Endometrial microvascular endothelial cells (primary cell): ENCODE data around the gene MYO5C. TPM values are rescaled to one million over a fixed set of nuclear protein-coding genes. Genes with fewer than 3 reads are reported as not detected.

ENCODE experiments used
- in situ Hi-C: cut with HindIII; loops from 2 replicates; pipeline ENCODE4 v1.10.0; 2017; ENCODE audit warnings: low sequenced_read_pairs, low pct_unique_long_range_greater_than_20kb; ENCODE audit errors: inconsistent ontology term
- total RNA-seq: library from RNA; depleted of rRNA; stranded (reverse); fragments of >200 nt; gene quantifications from one replicate; pipeline ENCODE4 v1.2.3, GENCODE V29; 2015; ENCODE audit errors: inconsistent ontology term

Gene MYO5C
- total RNA-seq, 1 donor from 2014 or later, result 2.7 TPM

GRCh38 chr15:52281085-52282035 lies 14.2 kb downstream of the MYO5C start:
- in situ Hi-C loops, result no loop called here

- in situ Hi-C loops, result no loop called here
These were observed 15.1 kb downstream of the MYO5C start for GRCh38 chr15:52280326-52281084.

GRCh38 chr15:52278636-52279367 lies 16.8 kb downstream of the MYO5C start:
- in situ Hi-C loops, result no loop called here

- in situ Hi-C loops, result no loop called here
These were observed 17.5 kb downstream of the MYO5C start for GRCh38 chr15:52278135-52278534.

- in situ Hi-C loops, result no loop called here
These were observed 18.0 kb downstream of the MYO5C start for GRCh38 chr15:52277575-52277974.

- in situ Hi-C loops, result no loop called here
These were observed 19.3 kb downstream of the MYO5C start for GRCh38 chr15:52276256-52276770.

- in situ Hi-C loops, result loop anchor here (25.0 kb wide), 1 partner anchor 99 kb away; no protein-coding TSS in a partner anchor
These were observed 31.9 kb downstream of the MYO5C start for GRCh38 chr15:52263563-52264282.

GRCh38 chr15:52262364-52262763 lies 33.2 kb downstream of the MYO5C start:
- in situ Hi-C loops, result loop anchor here (25.0 kb wide), 1 partner anchor 100 kb away; no protein-coding TSS in a partner anchor

GRCh38 chr15:52261498-52262242 lies 33.9 kb downstream of the MYO5C start:
- in situ Hi-C loops, result loop anchor here (25.0 kb wide), 1 partner anchor 101 kb away; no protein-coding TSS in a partner anchor

- in situ Hi-C loops, result loop anchor here (25.0 kb wide), 1 partner anchor 101 kb away; no protein-coding TSS in a partner anchor
These were observed 34.6 kb downstream of the MYO5C start for GRCh38 chr15:52261026-52261425.

- in situ Hi-C loops, result loop anchor here (10.0 to 25.0 kb wide), 2 partner anchors 103 to 335 kb away; no protein-coding TSS in a partner anchor
These were observed 36.1 kb downstream of the MYO5C start for GRCh38 chr15:52259503-52259902.

GRCh38 chr15:52258461-52258860 lies 37.1 kb downstream of the MYO5C start:
- in situ Hi-C loops, result loop anchor here (10.0 to 25.0 kb wide), 2 partner anchors 104 to 336 kb away; no protein-coding TSS in a partner anchor

- in situ Hi-C loops, result loop anchor here (10.0 to 25.0 kb wide), 2 partner anchors 105 to 337 kb away; no protein-coding TSS in a partner anchor
These were observed 37.9 kb downstream of the MYO5C start for GRCh38 chr15:52257734-52258062.

- in situ Hi-C loops, result loop anchor here (10.0 to 25.0 kb wide), 2 partner anchors 105 to 338 kb away; no protein-coding TSS in a partner anchor
These were observed 38.5 kb downstream of the MYO5C start for GRCh38 chr15:52256930-52257733.

- in situ Hi-C loops, result loop anchor here (10.0 to 25.0 kb wide), 2 partner anchors 106 to 338 kb away; no protein-coding TSS in a partner anchor
These were observed 39.2 kb downstream of the MYO5C start for GRCh38 chr15:52256366-52256765.

GRCh38 chr15:52255935-52256334 lies 39.7 kb downstream of the MYO5C start:
- in situ Hi-C loops, result loop anchor here (10.0 to 25.0 kb wide), 2 partner anchors 106 to 339 kb away; no protein-coding TSS in a partner anchor
